HG02884 (cell line): ENCODE data around the gene NFX1.

Source experiments
- ATAC-seq: cut with Tn5 transposase; IDR thresholded peaks from one replicate; pipeline ENCODE4 v1.9.1; 2021; ENCODE audit warnings: mild to moderate bottlenecking, moderate library complexity; ENCODE audit not compliant: unreplicated experiment

Gene NFX1

GRCh38 chr9:33290247-33291030 is at the start of gene NFX1:
Gene NFX1, plus strand, starts transcription at chr9:33290516. Its CDS starts 57 bp downstream, at chr9:33290573.
- ATAC-seq, result peak; percentile 83

GRCh38 chr9:33241298-33241697 is 49.0 kb upstream of the NFX1 start:
- ATAC-seq, result no peak

GRCh38 chr9:33242609-33243134 is 47.6 kb upstream of the NFX1 start:
- no peak for ATAC-seq

- no peak for ATAC-seq
These were observed 46.1 kb upstream of the NFX1 start for GRCh38 chr9:33244137-33244784.

GRCh38 chr9:33245341-33245740 is 45.0 kb upstream of the NFX1 start:
- no peak for ATAC-seq

- ATAC-seq, result no peak
These were observed 44.0 kb upstream of the NFX1 start for GRCh38 chr9:33246269-33246860.

GRCh38 chr9:33248606-33249005 is 41.7 kb upstream of the NFX1 start:
- no peak for ATAC-seq

GRCh38 chr9:33249087-33249658 is 41.1 kb upstream of the NFX1 start:
- ATAC-seq, result no peak

- ATAC-seq, result no peak
These were observed 40.3 kb upstream of the NFX1 start for GRCh38 chr9:33249983-33250382.

GRCh38 chr9:33250458-33250995 is 39.8 kb upstream of the NFX1 start:
- ATAC-seq, result no peak

- ATAC-seq, result no peak
These were observed 36.1 kb upstream of the NFX1 start for GRCh38 chr9:33254211-33254610.

- no peak for ATAC-seq
These were observed 35.3 kb upstream of the NFX1 start for GRCh38 chr9:33255014-33255413.

GRCh38 chr9:33255471-33255870 is 34.8 kb upstream of the NFX1 start:
- ATAC-seq, result no peak

GRCh38 chr9:33256236-33256635 is 34.1 kb upstream of the NFX1 start:
- no peak for ATAC-seq

- ATAC-seq, result no peak
These were observed 33.0 kb upstream of the NFX1 start for GRCh38 chr9:33257276-33257675.

GRCh38 chr9:33260372-33260771 is 29.9 kb upstream of the NFX1 start:
- no peak for ATAC-seq

- ATAC-seq, result peak; percentile 11
These were observed 26.9 kb upstream of the NFX1 start for GRCh38 chr9:33263131-33264002.

GRCh38 chr9:33264003-33264472 is 26.3 kb upstream of the NFX1 start:
- peak; percentile 26 for ATAC-seq

GRCh38 chr9:33264473-33265177 is 25.7 kb upstream of the NFX1 start, which contains the start of the genes BAG1 and CHMP5:
Gene BAG1, minus strand, starts transcription at chr9:33264708.
Gene CHMP5, plus strand, starts transcription at chr9:33265049. Its CDS starts 30 bp downstream, at chr9:33265079.
- peak; percentile 79 for ATAC-seq
